T-helper 17 cell (primary cell): Measurements from ENCODE around the gene PHACTR1. TPM values are rescaled to one million over a fixed set of nuclear protein-coding genes. Genes with fewer than 3 reads are reported as not detected.

Experiments
- ATAC-seq: fragments of 150-1000 bp; cut with Tn5 transposase; 2 replicates; pipeline ENCODE4 v1.10.0; 2021; ENCODE audit warnings: mild to moderate bottlenecking, moderate library complexity
- DNase-seq, 3 donors: peaks; one replicate each; pipeline versions ENCODE4 v3.0.0 to v3.0.0-alpha.2; 2020 to 2021
- H3K9me3 ChIP-seq: one replicate; pipeline ENCODE4 v1.7.0; 2013; ENCODE audit warnings: low read length, mild to moderate bottlenecking; ENCODE audit not compliant: control insufficient read depth, poor library complexity, severe bottlenecking
- H3K27ac Mint-ChIP-seq: one replicate; pipeline ENCODE4 v1.8.0; 2022; ENCODE audit warnings: mild to moderate bottlenecking, moderate library complexity, mixed read lengths
- H3K27me3 Mint-ChIP-seq: one replicate; pipeline ENCODE4 v1.8.0; 2022; ENCODE audit warnings: mixed read lengths
- H3K36me3 Mint-ChIP-seq: one replicate; pipeline ENCODE4 v1.8.0; 2022; ENCODE audit warnings: low read depth, mixed read lengths
- H3K4me1 Mint-ChIP-seq: one replicate; pipeline ENCODE4 v1.8.0; 2022; ENCODE audit warnings: mild to moderate bottlenecking, mixed read lengths
- H3K4me3 Mint-ChIP-seq: one replicate; pipeline ENCODE4 v1.8.0; 2022; ENCODE audit warnings: mild to moderate bottlenecking, moderate library complexity, mixed read lengths
- total RNA-seq, 4 donors: library from RNA in 2 of 4; stranded (reverse) in 2 of 4; gene quantifications; one replicate each; pipeline ENCODE4 v1.2.3 and lab custom pipeline; 2022 to 2026

PHACTR1 gene
- total RNA-seq, 2 donors from 2014 or later = 2.8 to 11.1 TPM

DNA sequence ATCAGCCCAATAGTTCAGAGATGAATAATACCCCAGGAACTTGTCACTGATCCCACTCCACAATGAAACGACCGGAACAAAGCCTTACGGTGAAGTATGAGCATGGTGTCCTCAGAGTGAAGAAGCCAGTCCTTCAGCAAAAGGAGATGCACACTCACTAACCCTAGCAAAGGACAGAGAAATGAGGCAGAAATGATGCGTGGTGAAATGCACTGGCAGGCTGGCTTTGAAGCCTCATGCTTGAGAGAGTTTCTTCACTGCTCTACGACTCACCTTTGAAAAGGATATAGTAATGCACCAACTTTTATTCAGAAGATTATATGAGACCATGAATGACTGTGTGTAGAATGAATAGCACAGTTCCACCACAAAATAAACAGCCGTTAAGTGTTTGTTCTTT, 74.8 kb downstream of the PHACTR1 start:
- H3K36me3 Mint-ChIP-seq = no peaks in the 10 kb centered on the region
- H3K4me1 Mint-ChIP-seq = no peaks in the 10 kb centered on the region
- no peaks in the 10 kb centered on the region for H3K9me3 ChIP-seq
- no peak overlapping the region for H3K4me3 Mint-ChIP-seq
- ATAC-seq = no peak
- H3K27me3 Mint-ChIP-seq = peaks cover 21% of the 10 kb centered on the region
- no peak overlapping the region for H3K27ac Mint-ChIP-seq
- no peak for DNase-seq

- Mint-ChIP-seq H3K4me3 (no peak overlapping the region), H3K27me3 (peaks cover 35% of the 10 kb centered on the region), H3K27ac (no peak overlapping the region), H3K36me3 (no peaks in the 10 kb centered on the region), H3K4me1 (no peaks in the 10 kb centered on the region)
- ATAC-seq (no peak), DNase-seq (no peak)
- H3K9me3 ChIP-seq = no peaks in the 10 kb centered on the region
Observed at GRCh38 chr6:12798326-12798725, 81.8 kb downstream of the PHACTR1 start.

GRCh38 chr6:12800120-12800519, 83.6 kb downstream of the PHACTR1 start:
- no peak for ATAC-seq
- no peaks in the 10 kb centered on the region for H3K4me1 Mint-ChIP-seq
- no peaks in the 10 kb centered on the region for H3K9me3 ChIP-seq
- H3K4me3 Mint-ChIP-seq = no peak overlapping the region
- no peak for DNase-seq
- no peaks in the 10 kb centered on the region for H3K36me3 Mint-ChIP-seq
- H3K27ac Mint-ChIP-seq = no peak overlapping the region
- H3K27me3 Mint-ChIP-seq = peaks cover 36% of the 10 kb centered on the region

DNA sequence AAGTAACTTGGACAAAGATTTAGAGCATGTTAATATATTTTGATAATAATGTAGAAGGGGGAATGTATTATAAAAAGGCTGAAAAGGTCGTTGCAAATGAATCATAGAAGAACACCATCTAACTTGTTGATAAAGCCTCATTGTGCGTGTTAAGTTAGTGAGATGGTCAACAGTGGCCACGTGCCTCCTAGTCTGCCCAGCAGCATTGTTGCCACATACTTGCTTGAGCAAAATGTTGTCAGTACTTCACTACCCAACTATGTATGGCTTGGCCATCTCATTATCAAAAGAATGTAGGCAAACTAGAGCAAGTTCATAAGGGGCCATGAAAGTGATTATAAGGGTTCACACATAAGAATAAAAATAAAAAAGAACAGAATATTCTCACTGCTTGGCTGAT, 84.6 kb downstream of the PHACTR1 start:
- no peaks in the 10 kb centered on the region for H3K9me3 ChIP-seq
- H3K4me3 Mint-ChIP-seq = no peak overlapping the region
- H3K27me3 Mint-ChIP-seq = peaks cover 40% of the 10 kb centered on the region
- no peak for DNase-seq
- no peaks in the 10 kb centered on the region for H3K4me1 Mint-ChIP-seq
- no peak overlapping the region for H3K27ac Mint-ChIP-seq
- no peaks in the 10 kb centered on the region for H3K36me3 Mint-ChIP-seq
- no peak for ATAC-seq

DNA sequence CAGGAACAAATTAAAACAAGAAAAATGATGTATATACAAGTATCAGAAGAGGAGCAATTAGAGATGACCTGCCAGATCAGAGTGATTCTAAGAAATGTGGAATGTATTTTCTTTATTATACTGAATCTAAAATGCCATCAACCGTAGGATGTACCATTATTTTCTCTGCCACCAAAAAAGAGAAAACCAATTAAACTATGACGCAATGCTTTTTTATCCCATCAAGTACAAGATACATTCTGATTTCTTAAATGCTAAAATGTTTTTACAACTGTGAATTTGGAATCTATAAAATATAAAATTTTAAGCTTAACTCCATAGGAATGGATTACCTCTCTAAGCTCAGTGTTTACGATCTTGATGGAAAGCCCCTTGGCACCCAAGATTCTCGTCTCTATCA, 85.9 kb downstream of the PHACTR1 start:
- no peaks in the 10 kb centered on the region for H3K4me1 Mint-ChIP-seq
- H3K36me3 Mint-ChIP-seq = no peaks in the 10 kb centered on the region
- no peak overlapping the region for H3K4me3 Mint-ChIP-seq
- DNase-seq (no peak), ATAC-seq (no peak)
- H3K9me3 ChIP-seq = no peaks in the 10 kb centered on the region
- H3K27me3 Mint-ChIP-seq = peaks cover 32% of the 10 kb centered on the region
- H3K27ac Mint-ChIP-seq = no peak overlapping the region

DNA sequence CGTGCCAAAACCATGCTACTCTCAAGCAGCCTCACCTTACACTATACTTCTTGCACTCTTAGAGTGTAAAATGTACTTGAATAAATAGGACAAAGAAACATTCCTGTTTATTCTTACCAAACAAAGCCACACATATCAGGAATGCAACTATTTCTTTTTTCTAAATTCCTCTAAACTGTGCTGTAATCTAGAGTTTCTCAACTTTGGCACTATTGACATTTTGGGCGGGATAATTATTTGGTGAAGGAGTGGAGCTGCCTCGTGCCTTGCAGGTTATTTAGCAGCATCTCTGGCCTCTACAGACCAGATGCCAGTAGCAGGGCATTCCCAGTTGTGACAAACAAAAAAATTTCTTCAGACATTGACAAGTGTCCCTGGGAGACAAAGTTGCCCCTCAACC, 86.9 kb downstream of the PHACTR1 start:
- no peaks in the 10 kb centered on the region for H3K36me3 Mint-ChIP-seq
- no peaks in the 10 kb centered on the region for H3K9me3 ChIP-seq
- ATAC-seq (no peak), DNase-seq (no peak)
- peaks cover 36% of the 10 kb centered on the region for H3K27me3 Mint-ChIP-seq
- no peak overlapping the region for H3K4me3 Mint-ChIP-seq
- H3K27ac Mint-ChIP-seq = no peak overlapping the region
- no peaks in the 10 kb centered on the region for H3K4me1 Mint-ChIP-seq

- DNase-seq (no peak), ATAC-seq (no peak)
- Mint-ChIP-seq H3K4me1 (no peaks in the 10 kb centered on the region), H3K27ac (no peak overlapping the region), H3K36me3 (no peaks in the 10 kb centered on the region), H3K27me3 (peaks cover 39% of the 10 kb centered on the region), H3K4me3 (no peak overlapping the region)
- no peaks in the 10 kb centered on the region for H3K9me3 ChIP-seq
Observed at GRCh38 chr6:12804952-12805645, 88.5 kb downstream of the PHACTR1 start.

DNA sequence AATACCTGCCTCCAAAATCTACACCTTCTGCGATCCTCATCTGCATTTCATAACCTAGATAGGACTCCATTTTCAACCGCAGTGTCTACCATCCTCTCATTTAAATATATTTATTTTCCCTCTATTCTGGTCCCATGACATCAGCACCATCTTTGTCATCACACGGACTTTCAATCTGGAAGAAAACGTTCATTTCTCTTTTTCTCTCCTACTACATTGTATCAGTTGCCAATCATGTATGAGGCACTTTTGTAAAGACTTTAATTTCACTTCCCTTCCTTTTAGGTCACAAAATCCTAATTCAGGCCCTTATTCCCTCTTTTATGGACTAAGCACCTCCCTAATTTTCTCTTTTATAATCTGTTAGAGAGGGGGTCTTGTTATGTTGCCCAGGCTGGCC, 89.6 kb downstream of the PHACTR1 start:
- Mint-ChIP-seq H3K4me3 (no peak overlapping the region), H3K27ac (no peak overlapping the region), H3K4me1 (no peaks in the 10 kb centered on the region), H3K36me3 (no peaks in the 10 kb centered on the region), H3K27me3 (peaks cover 34% of the 10 kb centered on the region)
- no peaks in the 10 kb centered on the region for H3K9me3 ChIP-seq
- ATAC-seq (no peak), DNase-seq (no peak)

DNA sequence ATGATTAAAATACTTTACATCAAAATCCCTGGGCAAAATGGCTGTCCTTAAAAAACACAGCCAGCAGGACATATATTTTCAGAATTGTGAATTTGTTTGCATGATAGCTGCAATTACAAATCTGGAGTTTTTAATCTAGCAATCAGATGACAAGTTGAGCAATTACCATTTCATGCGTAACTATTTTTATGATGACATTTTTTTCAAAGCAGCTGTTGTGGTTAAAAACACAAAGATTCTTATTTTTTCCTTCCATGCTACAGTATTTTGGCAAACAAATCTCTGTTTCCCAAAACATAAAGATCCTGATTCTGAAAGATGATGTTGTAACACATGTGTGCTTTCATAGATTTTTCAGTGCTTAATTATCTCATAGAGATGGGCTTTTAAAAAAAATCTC, 90.2 kb downstream of the PHACTR1 start:
- H3K4me1 Mint-ChIP-seq = no peaks in the 10 kb centered on the region
- H3K4me3 Mint-ChIP-seq = no peak overlapping the region
- H3K27me3 Mint-ChIP-seq = peaks cover 31% of the 10 kb centered on the region
- H3K9me3 ChIP-seq = no peaks in the 10 kb centered on the region
- DNase-seq = no peak
- H3K36me3 Mint-ChIP-seq = no peaks in the 10 kb centered on the region
- no peak overlapping the region for H3K27ac Mint-ChIP-seq
- no peak for ATAC-seq

- no peak for ATAC-seq
- Mint-ChIP-seq H3K4me1 (no peaks in the 10 kb centered on the region), H3K27me3 (peaks cover 21% of the 10 kb centered on the region), H3K4me3 (no peak overlapping the region), H3K27ac (no peak overlapping the region), H3K36me3 (peaks cover under 1% of the 10 kb centered on the region)
- no peak for DNase-seq
- H3K9me3 ChIP-seq = no peaks in the 10 kb centered on the region
Observed at GRCh38 chr6:12811519-12811918, 95.0 kb downstream of the PHACTR1 start.

DNA sequence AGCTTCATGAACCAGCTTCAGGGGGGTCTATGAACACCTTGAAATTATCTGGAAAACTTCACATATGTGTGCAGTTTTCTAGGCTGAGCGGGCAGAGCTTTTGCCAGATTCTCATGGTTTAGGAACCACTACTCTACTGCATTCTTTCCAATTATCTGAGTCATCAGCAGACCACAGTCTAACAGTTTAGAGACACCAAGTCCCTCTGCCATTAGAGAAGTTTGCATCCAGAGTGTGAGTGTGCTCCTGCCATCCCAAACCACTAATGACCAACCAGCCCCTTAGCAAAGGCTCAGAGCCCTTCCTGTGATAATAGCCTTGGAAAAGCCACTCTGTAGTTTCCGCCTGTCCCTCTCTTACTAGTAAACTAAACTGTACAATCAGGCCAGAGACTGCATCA, 96.8 kb downstream of the PHACTR1 start:
- H3K4me1 Mint-ChIP-seq = no peaks in the 10 kb centered on the region
- H3K4me3 Mint-ChIP-seq = no peak overlapping the region
- H3K9me3 ChIP-seq = no peaks in the 10 kb centered on the region
- ATAC-seq = no peak
- peaks cover 25% of the 10 kb centered on the region for H3K27me3 Mint-ChIP-seq
- peaks cover 3% of the 10 kb centered on the region for H3K36me3 Mint-ChIP-seq
- no peak for DNase-seq
- H3K27ac Mint-ChIP-seq = no peak overlapping the region

GRCh38 chr6:12814015-12814414, 97.4 kb downstream of the PHACTR1 start:
- Mint-ChIP-seq H3K4me1 (no peaks in the 10 kb centered on the region), H3K27ac (no peak overlapping the region), H3K27me3 (peaks cover 29% of the 10 kb centered on the region), H3K36me3 (peaks cover 3% of the 10 kb centered on the region), H3K4me3 (no peak overlapping the region)
- H3K9me3 ChIP-seq = no peaks in the 10 kb centered on the region
- DNase-seq = no peak
- ATAC-seq = no peak

DNA sequence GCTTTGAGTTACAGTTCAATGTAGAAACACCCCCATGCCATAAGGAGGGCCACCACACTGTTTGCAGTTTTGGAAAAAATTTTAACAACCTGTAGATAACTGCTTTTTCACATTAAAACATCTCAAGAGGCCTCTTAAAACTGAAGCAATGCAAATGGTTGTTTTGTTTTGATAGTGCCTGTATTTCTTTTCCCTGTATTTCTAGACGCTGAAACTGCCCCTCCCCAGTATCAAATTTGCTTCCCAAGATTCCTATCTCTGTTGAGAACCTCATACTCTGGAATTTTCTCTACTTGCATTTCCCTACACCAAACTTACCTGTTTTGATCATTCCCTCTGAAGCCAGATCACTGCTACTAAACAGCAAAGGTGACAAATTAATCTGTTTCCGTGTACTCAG, 98.5 kb downstream of the PHACTR1 start:
- Mint-ChIP-seq H3K4me1 (no peaks in the 10 kb centered on the region), H3K36me3 (peaks cover 3% of the 10 kb centered on the region), H3K27me3 (peaks cover 32% of the 10 kb centered on the region), H3K4me3 (no peak overlapping the region), H3K27ac (no peak overlapping the region)
- DNase-seq (no peak), ATAC-seq (no peak)
- no peaks in the 10 kb centered on the region for H3K9me3 ChIP-seq

- ATAC-seq (no peak), DNase-seq (no peak)
- Mint-ChIP-seq H3K4me3 (no peak overlapping the region), H3K27ac (no peak overlapping the region), H3K27me3 (peaks cover 41% of the 10 kb centered on the region), H3K4me1 (no peaks in the 10 kb centered on the region), H3K36me3 (peaks cover 3% of the 10 kb centered on the region)
- no peaks in the 10 kb centered on the region for H3K9me3 ChIP-seq
Observed at GRCh38 chr6:12815884-12816600, 99.5 kb downstream of the PHACTR1 start.
